PC-3 (cell line): ENCODE data around the gene BMP7.

ENCODE experiments used
- CTCF ChIP-seq: fragments of 300-600 bp; sonication (generic); conservative IDR thresholded peaks from 2 replicates; pipeline ENCODE4 v1.5.1; 2017; ENCODE audit warnings: antibody characterized with exemption, low read depth, mild to moderate bottlenecking, low read length
- EZH2 ChIP-seq: fragments of 300-600 bp; sonication (generic); IDR thresholded peaks from one replicate; pipeline ENCODE4 v1.6.1; 2017; ENCODE audit warnings: antibody characterized with exemption, mild to moderate bottlenecking, low read length; ENCODE audit not compliant: unreplicated experiment

GRCh38 chr20:57158474-57158873, 108.0 kb downstream of the BMP7 start:
- no peak for TF ChIP-seq CTCF
- no peak for TF ChIP-seq EZH2
